ENCODE measurements around the gene ASTN1. TPM values are rescaled to one million over a fixed set of nuclear protein-coding genes. Genes with fewer than 3 reads are reported as not detected.

Gene ASTN1
- total and polyA plus RNA-seq, 12 donors: 0.14 to 0.88 (median 0.34) TPM

- Histone ChIP-seq H3K27ac (no peak overlapping the region), H3K4me3 (no peak overlapping the region), H3K36me3 (no peaks in the 10 kb centered on the region), H3K27me3 (no peaks in the 10 kb centered on the region), H3K4me1 (peaks cover 0 to 6% (median 0%) of the 10 kb centered on the region in 9 donors), H3K9me3 (no peaks in the 10 kb centered on the region)
- 66 to 75% methylated on average over 4 of the region's 4 CpGs for WGBS, 2 donors
- no peak for DNase-seq
- intact Hi-C loops (cut with DNase I): loop anchor here in 2 of 10 donors (5.0 to 10.0 kb wide), 2 partner anchors 185 to 502 kb away; no protein-coding TSS in a partner anchor
- no peak for ATAC-seq
- TF ChIP-seq, protein P1, sequence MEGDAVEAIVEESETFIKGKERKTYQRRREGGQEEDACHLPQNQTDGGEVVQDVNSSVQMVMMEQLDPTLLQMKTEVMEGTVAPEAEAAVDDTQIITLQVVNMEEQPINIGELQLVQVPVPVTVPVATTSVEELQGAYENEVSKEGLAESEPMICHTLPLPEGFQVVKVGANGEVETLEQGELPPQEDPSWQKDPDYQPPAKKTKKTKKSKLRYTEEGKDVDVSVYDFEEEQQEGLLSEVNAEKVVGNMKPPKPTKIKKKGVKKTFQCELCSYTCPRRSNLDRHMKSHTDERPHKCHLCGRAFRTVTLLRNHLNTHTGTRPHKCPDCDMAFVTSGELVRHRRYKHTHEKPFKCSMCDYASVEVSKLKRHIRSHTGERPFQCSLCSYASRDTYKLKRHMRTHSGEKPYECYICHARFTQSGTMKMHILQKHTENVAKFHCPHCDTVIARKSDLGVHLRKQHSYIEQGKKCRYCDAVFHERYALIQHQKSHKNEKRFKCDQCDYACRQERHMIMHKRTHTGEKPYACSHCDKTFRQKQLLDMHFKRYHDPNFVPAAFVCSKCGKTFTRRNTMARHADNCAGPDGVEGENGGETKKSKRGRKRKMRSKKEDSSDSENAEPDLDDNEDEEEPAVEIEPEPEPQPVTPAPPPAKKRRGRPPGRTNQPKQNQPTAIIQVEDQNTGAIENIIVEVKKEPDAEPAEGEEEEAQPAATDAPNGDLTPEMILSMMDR (IDR thresholded peaks at IDR 0.05): no peak
Measured at GRCh38 chr1:176876966-176877515, 287.5 kb downstream of the ASTN1 start.

- DNase-seq: peak in 1 of 2 donors; percentile 13
Measured at GRCh38 chr1:176869577-176869976, 294.9 kb downstream of the ASTN1 start.

GRCh38 chr1:176866011-176866714 is 298.3 kb downstream of the ASTN1 start:
- Histone ChIP-seq H3K27ac (no peak overlapping the region), H3K9me3 (no peaks in the 10 kb centered on the region), H3K4me3 (no peak overlapping the region), H3K4me1 (peaks cover 0 to 10% (median 0%) of the 10 kb centered on the region in 9 donors), H3K27me3 (peaks cover 0 to 4% (median 0%) of the 10 kb centered on the region in 7 donors), H3K36me3 (no peaks in the 10 kb centered on the region)
- ATAC-seq: no peak
- no peak for DNase-seq
- intact Hi-C loops (cut with DNase I): no loop called here
- TF ChIP-seq, protein P1 (IDR thresholded peaks at IDR 0.05): no peak
- 78 to 81% methylated on average over 1 of the region's 1 CpG for WGBS, 2 donors

More at GRCh38 chr1:176869577-176869976, 294.9 kb downstream of the ASTN1 start:
- intact Hi-C loops (cut with DNase I): no loop called here
- H3K4me1 ChIP-seq: peaks cover 0 to 10% (median 0%) of the 10 kb centered on the region in 9 donors
- TF ChIP-seq, protein P1 (IDR thresholded peaks at IDR 0.05): no peak
- H3K27ac ChIP-seq: no peak overlapping the region
- H3K27me3 ChIP-seq: peaks cover 0 to 5% (median 0%) of the 10 kb centered on the region in 7 donors
- ATAC-seq: peak in 7 of 8 donors; percentile 41 to 87 (median 76)
- no peaks in the 10 kb centered on the region for H3K9me3 ChIP-seq
- H3K36me3 ChIP-seq: no peaks in the 10 kb centered on the region
- no peak overlapping the region for H3K4me3 ChIP-seq
- 70 to 73% methylated on average over 4 of the region's 4 CpGs for WGBS, 2 donors

GRCh38 chr1:176864211-176864610 is 300.3 kb downstream of the ASTN1 start:
- H3K4me3 ChIP-seq: no peak overlapping the region
- intact Hi-C loops (cut with DNase I): no loop called here
- ATAC-seq (no peak), DNase-seq (no peak)
- peaks cover 0 to 3% (median 0%) of the 10 kb centered on the region in 9 donors for H3K4me1 ChIP-seq
- H3K36me3 ChIP-seq: no peaks in the 10 kb centered on the region
- no peak overlapping the region for H3K27ac ChIP-seq
- 87 to 92% methylated on average over 9 of the region's 9 CpGs for WGBS, 2 donors
- TF ChIP-seq, protein P1 (IDR thresholded peaks at IDR 0.05): no peak
- H3K27me3 ChIP-seq: no peaks in the 10 kb centered on the region
- H3K9me3 ChIP-seq: no peaks in the 10 kb centered on the region
